Stomach (tissue), 9 donors: Measurements from ENCODE around the gene CMIP. TPM values are rescaled to one million over a fixed set of nuclear protein-coding genes. Genes with fewer than 3 reads are reported as not detected.

Experiments used
- DNase-seq, 2 donors: peaks; one replicate each; pipeline versions ENCODE4 v3.0.0 to v3.0.0-alpha.2; 2013 to 2019
- H3K27ac ChIP-seq, 5 donors: fragments of 200-600 bp in 4 of 5; sonication (generic) in 4 of 5; one replicate each; pipeline ENCODE4 v1.5.1; 2013 to 2019; ENCODE audit warnings: mild to moderate bottlenecking in 1 of 5, moderate library complexity in 1 of 5
- H3K27me3 ChIP-seq, 3 donors: fragments of 200-600 bp; sonication (generic); one replicate each; pipeline ENCODE4 v1.5.1; 2017 to 2019; ENCODE audit warnings: mixed run types in 1 of 3
- H3K36me3 ChIP-seq, 4 donors: fragments of 200-600 bp; sonication (generic); 1 replicate in 3 of 4; 2 replicates in 1 of 4; pipeline ENCODE4 v1.5.1; 2016 to 2019
- H3K4me1 ChIP-seq, 4 donors: fragments of 200-600 bp; sonication (generic); one replicate each; pipeline ENCODE4 v1.5.1; 2016 to 2019
- H3K4me3 ChIP-seq, 4 donors: fragments of 200-600 bp; sonication (generic) in 3 of 4; one replicate each; pipeline ENCODE4 v1.5.1; 2016 to 2019; ENCODE audit warnings: mild to moderate bottlenecking in 1 of 4
- H3K9me3 ChIP-seq, 4 donors: fragments of 200-600 bp; sonication (generic); one replicate each; pipeline ENCODE4 v1.5.1; 2016 to 2019
- CTCF ChIP-seq, 7 experiments: fragments of 450-650 bp in 4 of 7; fragments of 200-600 bp in 3 of 7; sonication (generic) in 3 of 7; IDR thresholded peaks; one replicate each; pipeline ENCODE4 v1.5.1; 2016 to 2019; ENCODE audit warnings: antibody characterized with exemption in 7 of 7, control low read depth in 2 of 7, mild to moderate bottlenecking in 1 of 7
- EP300 ChIP-seq: sonication (generic); formaldehyde crosslinking; IDR thresholded peaks from one replicate; pipeline ENCODE4 v1.6.1; 2017; ENCODE audit warnings: antibody characterized with exemption
- POLR2A ChIP-seq, 4 donors: fragments of 450-650 bp; IDR thresholded peaks; one replicate each; pipeline ENCODE4 v1.6.1; 2016; ENCODE audit warnings: antibody characterized with exemption in 4 of 4, control low read depth in 2 of 4, mild to moderate bottlenecking in 1 of 4, moderate library complexity in 1 of 4
- POLR2AphosphoS5 ChIP-seq, 3 donors: sonication (generic); formaldehyde crosslinking; IDR thresholded peaks; one replicate each; pipeline ENCODE4 v1.6.1; 2016; ENCODE audit warnings: antibody characterized with exemption in 3 of 3
- WGBS, 5 donors: extraction: QIAGEN DNeasy Blood & Tissue Kit in 3 of 5; methylation state at CpG; one replicate each; pipeline versions ENCODE4 v1.1.5 to v1.1.7; 2013 to 2018; 5-methylcytosine and 5-hydroxymethylcytosine counted together
- intact Hi-C: fragments of 100-400 bp; cut with DNase I; formaldehyde crosslinking; loops from one replicate; pipeline ENCODE4 v1.15.1; 2023; ENCODE audit warnings: low total_unique reads
- polyA plus RNA-seq, 3 donors: library from polyadenylated mRNA; stranded (reverse); fragments of 200-250 nt; gene quantifications; one replicate each; pipeline ENCODE4 v1.2.3, GENCODE V29; 2013
- total RNA-seq, 5 donors: library from RNA; depleted of rRNA; stranded (reverse); fragments of >200 nt; gene quantifications; one replicate each; pipeline versions ENCODE4 v1.1.0 to v1.2.3, GENCODE V29; 2014 to 2016
- donor health status: healthy with polysubstance abuse.
- donor health status: Bipolar disorder and iron deficiency.
- donor health status: healthy.

Gene CMIP
- total and polyA plus RNA-seq, 8 donors: 11.1 to 71.0 (median 31.2) TPM

- TF ChIP-seq EP300: no peak
- no peak for TF ChIP-seq POLR2A (IDR thresholded peaks at IDR 0.05)
- no peak for TF ChIP-seq POLR2AphosphoS5 (IDR thresholded peaks at IDR 0.05)
- no peak for TF ChIP-seq CTCF (IDR thresholded peaks at IDR 0.05)
- DNase-seq: peak in 1 of 2 donors; percentile 64
- intact Hi-C loops: no loop called here
- Histone ChIP-seq H3K36me3 (no peaks in the 10 kb centered on the region), H3K4me3 (no peak overlapping the region), H3K9me3 (no peaks in the 10 kb centered on the region), H3K27me3 (no peaks in the 10 kb centered on the region), H3K4me1 (peaks cover 23 to 64% (median 33%) of the 10 kb centered on the region in 4 donors), H3K27ac (no peak overlapping the region)
- 62 to 74% (median 71%) methylated on average over 17 to 18 of the region's 18 CpGs for WGBS, 5 donors
Observed at GRCh38 chr16:81539009-81539758, 94.6 kb downstream of the CMIP start.

- H3K27ac ChIP-seq: no peak overlapping the region
- TF ChIP-seq CTCF (IDR thresholded peaks at IDR 0.05) (no peak), POLR2A (IDR thresholded peaks at IDR 0.05) (no peak), EP300 (no peak), POLR2AphosphoS5 (IDR thresholded peaks at IDR 0.05) (no peak)
- H3K4me3 ChIP-seq: no peak overlapping the region
- no peaks in the 10 kb centered on the region for H3K36me3 ChIP-seq
- H3K4me1 ChIP-seq: peaks cover 30 to 71% (median 41%) of the 10 kb centered on the region in 4 donors
- no peaks in the 10 kb centered on the region for H3K27me3 ChIP-seq
- WGBS, 5 donors: 89 to 94% (median 93%) methylated on average over 15 to 19 of the region's 19 CpGs
- intact Hi-C loops: no loop called here
- DNase-seq: no peak
- no peaks in the 10 kb centered on the region for H3K9me3 ChIP-seq
Observed at GRCh38 chr16:81539759-81540472, 95.3 kb downstream of the CMIP start.

- no peak overlapping the region for H3K27ac ChIP-seq
- no peaks in the 10 kb centered on the region for H3K9me3 ChIP-seq
- H3K4me1 ChIP-seq: peaks cover 30 to 79% (median 44%) of the 10 kb centered on the region in 4 donors
- WGBS, 5 donors: 74 to 83% (median 80%) methylated on average over 8 of the region's 8 CpGs
- no peak for TF ChIP-seq POLR2AphosphoS5 (IDR thresholded peaks at IDR 0.05)
- no peak for DNase-seq
- no peak overlapping the region for H3K4me3 ChIP-seq
- H3K27me3 ChIP-seq: no peaks in the 10 kb centered on the region
- no peaks in the 10 kb centered on the region for H3K36me3 ChIP-seq
- intact Hi-C loops: no loop called here
Observed at GRCh38 chr16:81541314-81541713, 96.7 kb downstream of the CMIP start.

- H3K36me3 ChIP-seq: no peaks in the 10 kb centered on the region
- no peak for DNase-seq
- no peaks in the 10 kb centered on the region for H3K27me3 ChIP-seq
- H3K4me3 ChIP-seq: no peak overlapping the region
- peaks cover 30 to 92% (median 47%) of the 10 kb centered on the region in 4 donors for H3K4me1 ChIP-seq
- TF ChIP-seq CTCF (IDR thresholded peaks at IDR 0.05) (no peak), POLR2AphosphoS5 (IDR thresholded peaks at IDR 0.05) (no peak), EP300 (no peak), POLR2A (IDR thresholded peaks at IDR 0.05) (no peak)
- H3K27ac ChIP-seq: peak overlapping the region in 2 of 5 donors; percentile 12 to 25
- intact Hi-C loops: no loop called here
- no peaks in the 10 kb centered on the region for H3K9me3 ChIP-seq
- 82 to 87% (median 86%) methylated on average over 22 of the region's 22 CpGs for WGBS, 5 donors
Observed at GRCh38 chr16:81542609-81543570, 98.3 kb downstream of the CMIP start.
